ENCODE measurements around the gene PIK3C3.
A peak's percentile ranks its signal among the peaks of the same experiment; 100 is the strongest.

PIK3C3 gene

GRCh38 chr18:42113529-42114191 is 158.6 kb downstream of the PIK3C3 start:
- no peak for DNase-seq (ENCODE audit: extremely low read depth in 1 of 2, low read depth in 1 of 2)

GRCh38 chr18:42114310-42114943 is 159.4 kb downstream of the PIK3C3 start:
- peak in 1 of 2 donors; percentile 25 for DNase-seq (ENCODE audit: extremely low read depth in 1 of 2, low read depth in 1 of 2)

GRCh38 chr18:42126586-42126985 is 171.6 kb downstream of the PIK3C3 start:
- no peak for DNase-seq (ENCODE audit: extremely low read depth in 1 of 2, low read depth in 1 of 2)

- no peak for DNase-seq (ENCODE audit: extremely low read depth in 1 of 2, low read depth in 1 of 2)
Measured at GRCh38 chr18:42131066-42131929, 176.3 kb downstream of the PIK3C3 start.

GRCh38 chr18:42131930-42132244 is 176.9 kb downstream of the PIK3C3 start:
- DNase-seq (ENCODE audit: extremely low read depth in 1 of 2, low read depth in 1 of 2), result no peak

Data from activated CD8-positive, alpha-beta memory T cell treated with anti-CD3 and anti-CD28 coated beads for 1 hour (primary cell).